Activated naive CD4-positive, alpha-beta T cell treated with anti-CD3 and anti-CD28 coated beads for 36 hours (primary cell): ENCODE results near the gene ABCB7. TPM values are rescaled to one million over a fixed set of nuclear protein-coding genes. Genes with fewer than 3 reads are reported as not detected.
"Not testable (repeated sequence)": the region's sequence is repeated elsewhere in the genome, so short reads cannot be mapped to it uniquely, and the experiment has no call there.

Experiments used
- CTCF ChIA-PET: fragments of 350-600 bp; sonication (Branson Sonifier 250); formaldehyde crosslinking; loops from one replicate; lab custom pipeline; 2021; ENCODE audit warnings: antibody characterized with exemption; lab: Charles Lee
- DNase-seq: peaks from one replicate; pipeline ENCODE4 v3.0.0-alpha.2; 2020
- H3K27ac Mint-ChIP-seq: one replicate; pipeline ENCODE4 v1.8.0; 2021; ENCODE audit warnings: mild to moderate bottlenecking, mixed read lengths
- H3K27me3 Mint-ChIP-seq: one replicate; pipeline ENCODE4 v1.8.0; 2021; ENCODE audit warnings: low read depth, mixed read lengths
- H3K36me3 Mint-ChIP-seq: one replicate; pipeline ENCODE4 v1.8.0; 2021; ENCODE audit warnings: low read depth, mixed read lengths
- H3K4me1 Mint-ChIP-seq: one replicate; pipeline ENCODE4 v1.8.0; 2021; ENCODE audit warnings: low read depth, mixed read lengths
- H3K4me3 Mint-ChIP-seq: one replicate; pipeline ENCODE4 v1.8.0; 2021; ENCODE audit warnings: mild to moderate bottlenecking, moderate library complexity, mixed read lengths
- H3K9me3 Mint-ChIP-seq: one replicate; pipeline ENCODE4 v1.8.0; 2021; ENCODE audit warnings: mixed read lengths
- intact Hi-C: fragments of 100-400 bp; cut with micrococcal nuclease; formaldehyde crosslinking; loops from one replicate; pipeline ENCODE4 v1.15.1; 2023
- total RNA-seq, 2 experiments: library from RNA; stranded (reverse); gene quantifications; one replicate each; pipeline ENCODE4 v1.2.3, GENCODE V29; 2021

ABCB7 gene
- total RNA-seq, 2 experiments from 2014 or later, result 46.8 to 47.6 TPM

GRCh38 chrX:75132672-75133071, 23.4 kb downstream of the ABCB7 start:
- peaks cover 34% of the 10 kb centered on the region for H3K4me1 Mint-ChIP-seq
- CTCF ChIA-PET, result no interaction called here
- no peak for DNase-seq
- H3K27ac Mint-ChIP-seq, result no peak overlapping the region
- intact Hi-C loops, result no loop called here
- no peaks in the 10 kb centered on the region for H3K27me3 Mint-ChIP-seq
- no peak overlapping the region for H3K4me3 Mint-ChIP-seq
- H3K9me3 Mint-ChIP-seq, result peaks cover 3% of the 10 kb centered on the region
- H3K36me3 Mint-ChIP-seq, result peaks cover 10% of the 10 kb centered on the region

GRCh38 chrX:75131973-75132627, 24.0 kb downstream of the ABCB7 start:
- Mint-ChIP-seq H3K27ac (no peak overlapping the region), H3K4me1 (peaks cover 38% of the 10 kb centered on the region), H3K4me3 (no peak overlapping the region), H3K36me3 (peaks cover 10% of the 10 kb centered on the region), H3K27me3 (no peaks in the 10 kb centered on the region), H3K9me3 (peaks cover 3% of the 10 kb centered on the region)
- CTCF ChIA-PET, result no interaction called here
- DNase-seq, result no peak
- intact Hi-C loops, result no loop called here

DNA sequence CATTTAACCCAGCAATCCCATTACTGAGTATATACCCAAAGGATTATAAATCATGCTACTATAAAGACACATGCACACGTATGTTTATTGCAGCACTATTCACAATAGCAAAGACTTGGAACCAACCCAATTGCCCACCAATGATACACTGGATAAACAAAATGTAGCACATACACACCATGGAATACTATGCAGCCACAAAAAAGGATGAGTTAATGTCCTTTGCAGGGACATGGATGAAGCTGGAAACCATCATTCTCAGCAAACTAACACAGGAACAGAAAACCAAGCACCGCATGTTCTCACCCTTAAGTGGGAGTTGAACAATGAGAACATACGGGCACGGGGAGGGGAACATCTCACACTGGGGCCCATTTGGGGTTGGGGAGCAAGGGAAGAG, 27.0 kb downstream of the ABCB7 start:
- H3K27me3 Mint-ChIP-seq, CTCF ChIA-PET, H3K27ac Mint-ChIP-seq, H3K4me3 Mint-ChIP-seq, intact Hi-C loops, H3K9me3 Mint-ChIP-seq, DNase-seq: not testable (repeated sequence)
- H3K36me3 Mint-ChIP-seq, result peaks cover 10% of the 10 kb centered on the region
- H3K4me1 Mint-ChIP-seq, result peaks cover 31% of the 10 kb centered on the region

GRCh38 chrX:75118296-75118695, 37.8 kb downstream of the ABCB7 start:
- H3K36me3 Mint-ChIP-seq, result peaks cover 5% of the 10 kb centered on the region
- intact Hi-C loops, result no loop called here
- no peak overlapping the region for H3K27ac Mint-ChIP-seq
- no peaks in the 10 kb centered on the region for H3K27me3 Mint-ChIP-seq
- DNase-seq, result no peak
- CTCF ChIA-PET, result no interaction called here
- H3K9me3 Mint-ChIP-seq, result no peaks in the 10 kb centered on the region
- peaks cover 2% of the 10 kb centered on the region for H3K4me1 Mint-ChIP-seq
- no peak overlapping the region for H3K4me3 Mint-ChIP-seq

DNA sequence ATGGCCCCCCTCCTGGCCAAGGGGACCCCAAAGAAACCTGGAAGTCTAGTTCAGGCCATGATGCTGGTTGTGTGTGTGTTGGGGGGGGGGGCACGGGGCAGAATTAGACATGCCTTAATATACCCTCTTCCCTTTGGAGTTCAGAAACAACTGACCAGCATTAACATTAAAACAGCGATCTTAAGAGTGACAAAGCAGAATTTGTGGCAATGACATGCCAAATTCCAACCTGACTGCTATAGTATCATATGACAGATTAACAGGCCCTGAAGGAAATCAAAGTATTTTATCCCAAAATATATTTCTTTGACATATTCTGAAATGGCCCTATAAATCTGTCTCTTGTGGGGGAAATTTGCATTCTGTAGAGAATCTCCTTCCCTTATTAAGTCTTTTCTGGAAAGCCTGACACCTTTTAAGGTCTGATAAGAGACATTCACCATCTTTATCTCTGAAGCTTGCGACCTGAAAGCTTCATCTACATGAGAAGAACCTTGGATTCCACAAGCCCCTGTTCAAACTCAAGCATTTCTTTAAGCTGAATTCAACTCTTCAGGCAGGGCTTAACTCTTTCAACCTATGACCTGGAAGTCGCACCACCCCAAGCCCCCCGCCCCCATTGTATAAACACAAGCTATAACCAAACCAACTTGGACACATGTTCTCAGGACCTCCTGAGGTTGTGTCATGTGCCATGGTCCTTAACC, 40.2 kb downstream of the ABCB7 start:
- Mint-ChIP-seq H3K27me3 (no peaks in the 10 kb centered on the region), H3K4me3 (no peak overlapping the region), H3K27ac (no peak overlapping the region), H3K36me3 (peaks cover 5% of the 10 kb centered on the region), H3K4me1 (peaks cover 2% of the 10 kb centered on the region), H3K9me3 (no peaks in the 10 kb centered on the region)
- intact Hi-C loops, result no loop called here
- DNase-seq, result no peak
- CTCF ChIA-PET, result no interaction called here

DNA sequence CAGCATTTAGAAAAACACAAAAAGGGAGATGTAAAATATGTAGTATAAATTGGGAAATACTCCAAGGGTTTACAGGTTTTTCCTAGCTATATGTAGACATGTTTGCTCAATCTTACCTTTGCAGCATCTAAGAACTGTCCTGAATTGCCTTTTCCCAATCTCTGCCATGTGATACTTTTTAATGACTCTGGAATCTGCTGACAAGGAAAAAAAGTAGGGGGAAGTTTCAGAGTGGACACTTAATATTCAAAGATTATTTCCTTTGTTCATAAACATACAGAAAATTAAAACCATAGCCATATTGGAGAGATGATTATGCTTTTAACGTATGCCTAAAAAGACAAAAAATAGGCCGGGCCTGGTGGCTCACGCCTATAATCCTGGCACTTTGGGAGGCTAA, 41.4 kb downstream of the ABCB7 start:
- no peaks in the 10 kb centered on the region for H3K27me3 Mint-ChIP-seq
- CTCF ChIA-PET, result no interaction called here
- H3K27ac Mint-ChIP-seq, result no peak overlapping the region
- H3K4me3 Mint-ChIP-seq, result no peak overlapping the region
- peaks cover 2% of the 10 kb centered on the region for H3K4me1 Mint-ChIP-seq
- peaks cover 5% of the 10 kb centered on the region for H3K36me3 Mint-ChIP-seq
- no peaks in the 10 kb centered on the region for H3K9me3 Mint-ChIP-seq
- intact Hi-C loops, result no loop called here
- DNase-seq, result no peak

GRCh38 chrX:75113664-75114063, 42.4 kb downstream of the ABCB7 start:
- no peak overlapping the region for H3K4me3 Mint-ChIP-seq
- H3K9me3 Mint-ChIP-seq, result no peaks in the 10 kb centered on the region
- H3K36me3 Mint-ChIP-seq, result peaks cover 2% of the 10 kb centered on the region
- DNase-seq, result no peak
- H3K4me1 Mint-ChIP-seq, result no peaks in the 10 kb centered on the region
- H3K27ac Mint-ChIP-seq, result no peak overlapping the region
- CTCF ChIA-PET, result no interaction called here
- intact Hi-C loops, result no loop called here
- H3K27me3 Mint-ChIP-seq, result no peaks in the 10 kb centered on the region

GRCh38 chrX:75107863-75108509, 48.1 kb downstream of the ABCB7 start:
- intact Hi-C loops, result no loop called here

DNA sequence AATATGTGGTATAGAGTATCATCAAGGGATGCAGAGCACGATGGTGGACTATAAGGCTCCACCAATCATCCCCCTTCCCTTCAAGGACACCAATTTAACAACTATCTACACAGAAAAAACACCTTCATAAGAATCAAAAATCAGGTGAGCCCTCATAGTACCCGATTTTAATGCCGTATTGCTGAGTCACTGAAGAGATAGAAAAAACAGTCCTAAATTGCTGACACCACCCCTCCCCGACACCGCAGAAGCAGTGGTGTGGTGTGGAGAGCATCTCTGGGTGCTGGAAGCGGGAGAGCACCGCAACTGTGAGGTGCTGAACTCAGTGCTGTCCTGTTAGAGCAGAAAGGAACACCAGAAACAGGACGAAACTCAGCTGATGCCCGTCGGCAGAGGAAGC, 49.3 kb downstream of the ABCB7 start:
- Mint-ChIP-seq H3K27ac (no peak overlapping the region), H3K27me3 (no peaks in the 10 kb centered on the region), H3K4me3 (no peak overlapping the region), H3K4me1 (peaks cover 3% of the 10 kb centered on the region), H3K36me3 (peaks cover 8% of the 10 kb centered on the region), H3K9me3 (no peaks in the 10 kb centered on the region)
- CTCF ChIA-PET, result no interaction called here
- no peak for DNase-seq
- intact Hi-C loops, result no loop called here

More at GRCh38 chrX:75107863-75108509, 48.1 kb downstream of the ABCB7 start:
- no peak overlapping the region for H3K4me3 Mint-ChIP-seq
- no peaks in the 10 kb centered on the region for H3K9me3 Mint-ChIP-seq
- H3K27ac Mint-ChIP-seq, result no peak overlapping the region
- no peaks in the 10 kb centered on the region for H3K4me1 Mint-ChIP-seq
- CTCF ChIA-PET, result no interaction called here
- no peaks in the 10 kb centered on the region for H3K27me3 Mint-ChIP-seq
- H3K36me3 Mint-ChIP-seq, result peaks cover 4% of the 10 kb centered on the region
- no peak for DNase-seq

- no peak overlapping the region for H3K27ac Mint-ChIP-seq
- intact Hi-C loops, result loop anchor here (5.0 kb wide), 1 partner anchor 61 kb away; the partner anchor contains the start of gene ABCB7
- H3K27me3 Mint-ChIP-seq, result no peaks in the 10 kb centered on the region
- H3K4me1 Mint-ChIP-seq, result peaks cover 15% of the 10 kb centered on the region
- CTCF ChIA-PET, result interaction anchor here (0.6 to 0.7 kb wide), 2 partner anchors 503 to 1429 kb away, joined by 3 read pairs; no protein-coding TSS in a partner anchor
- no peaks in the 10 kb centered on the region for H3K9me3 Mint-ChIP-seq
- no peak overlapping the region for H3K4me3 Mint-ChIP-seq
- peaks cover 22% of the 10 kb centered on the region for H3K36me3 Mint-ChIP-seq
- no peak for DNase-seq
Observed at GRCh38 chrX:75096331-75096730, 59.8 kb downstream of the ABCB7 start.

DNA sequence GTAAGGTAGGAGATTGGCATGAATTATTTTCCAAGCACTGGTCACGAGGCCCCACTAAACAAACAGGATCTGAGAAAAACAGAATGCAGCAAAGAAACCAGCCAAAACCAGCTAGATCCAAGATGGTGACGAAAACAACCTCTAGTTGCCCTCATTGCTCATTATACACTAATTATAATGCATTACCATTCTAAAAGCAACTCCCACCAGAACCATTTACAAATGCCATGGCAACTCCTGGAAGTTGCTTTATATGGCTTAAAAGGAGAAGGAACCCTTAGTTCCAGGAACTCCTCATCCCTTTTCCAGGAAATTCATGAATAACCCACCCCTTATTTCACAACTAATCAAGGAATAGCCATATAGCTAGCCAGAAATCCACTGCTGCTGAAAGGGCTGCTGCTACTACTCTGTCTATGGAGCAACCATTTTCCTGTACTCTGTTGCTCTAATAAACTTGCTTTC, 69.3 kb downstream of the ABCB7 start:
- CTCF ChIA-PET, result no interaction called here

GRCh38 chrX:75084757-75085156, 71.3 kb downstream of the ABCB7 start:
- no peak overlapping the region for H3K27ac Mint-ChIP-seq
- intact Hi-C loops, result no loop called here
- no peak overlapping the region for H3K4me3 Mint-ChIP-seq
- no peaks in the 10 kb centered on the region for H3K27me3 Mint-ChIP-seq
- no peaks in the 10 kb centered on the region for H3K9me3 Mint-ChIP-seq
- H3K4me1 Mint-ChIP-seq, result peaks cover 16% of the 10 kb centered on the region
- DNase-seq, result no peak
- H3K36me3 Mint-ChIP-seq, result peaks cover 10% of the 10 kb centered on the region
- CTCF ChIA-PET, result no interaction called here

More for the DNA sequence above, 69.3 kb downstream of the ABCB7 start:
- no peak for DNase-seq
- Mint-ChIP-seq H3K9me3 (no peaks in the 10 kb centered on the region), H3K27me3 (no peaks in the 10 kb centered on the region), H3K4me3 (no peak overlapping the region), H3K36me3 (peaks cover 10% of the 10 kb centered on the region), H3K4me1 (peaks cover 21% of the 10 kb centered on the region), H3K27ac (no peak overlapping the region)
- intact Hi-C loops, result no loop called here
